GM18499 (cell line): ENCODE measurements around the gene PSME1.

Experiments
- ATAC-seq: cut with Tn5 transposase; IDR thresholded peaks from one replicate; pipeline ENCODE4 v1.9.1; 2021; ENCODE audit warnings: moderate number of reproducible peaks; ENCODE audit not compliant: insufficient read depth, unreplicated experiment

Gene PSME1

DNA sequence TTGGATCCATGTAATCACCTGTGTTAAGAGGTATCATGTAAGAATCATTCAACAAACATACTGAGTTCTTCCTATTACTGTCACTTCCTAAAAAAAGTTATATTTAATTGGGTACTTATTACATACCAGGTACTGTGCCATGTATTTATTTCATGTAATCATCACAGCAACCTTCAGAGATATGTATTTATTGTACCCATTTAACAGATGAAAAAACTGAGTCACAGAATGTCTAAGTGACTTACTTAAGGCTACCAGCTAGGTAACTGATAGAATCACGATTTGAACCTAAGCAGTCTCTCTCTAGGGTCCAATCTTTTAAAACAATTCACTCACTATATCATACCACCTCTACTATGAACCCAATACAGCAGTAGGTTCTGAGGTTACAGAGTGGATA is 8.5 kb downstream of the PSME1 start:
- no peak for ATAC-seq

DNA sequence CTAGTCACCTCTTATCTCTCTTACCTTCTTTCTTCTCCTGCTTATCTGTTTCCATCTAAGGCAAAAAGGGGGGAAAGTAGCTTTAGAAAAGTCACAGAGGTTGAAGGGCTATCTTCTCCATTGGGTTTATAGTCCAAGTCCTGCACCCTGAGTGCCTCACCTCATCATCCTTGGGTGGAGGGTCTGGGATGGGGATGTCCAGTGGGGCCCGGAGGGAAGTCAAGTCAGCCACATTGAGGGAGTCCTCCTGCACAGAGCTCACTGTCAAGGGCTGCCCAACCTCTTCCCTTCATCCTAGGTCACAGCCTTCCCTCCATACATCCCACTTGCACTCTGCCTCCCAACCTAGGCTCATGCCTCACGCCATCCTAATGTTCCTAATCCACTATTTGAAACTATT is 9.2 kb downstream of the PSME1 start:
- ATAC-seq: no peak

DNA sequence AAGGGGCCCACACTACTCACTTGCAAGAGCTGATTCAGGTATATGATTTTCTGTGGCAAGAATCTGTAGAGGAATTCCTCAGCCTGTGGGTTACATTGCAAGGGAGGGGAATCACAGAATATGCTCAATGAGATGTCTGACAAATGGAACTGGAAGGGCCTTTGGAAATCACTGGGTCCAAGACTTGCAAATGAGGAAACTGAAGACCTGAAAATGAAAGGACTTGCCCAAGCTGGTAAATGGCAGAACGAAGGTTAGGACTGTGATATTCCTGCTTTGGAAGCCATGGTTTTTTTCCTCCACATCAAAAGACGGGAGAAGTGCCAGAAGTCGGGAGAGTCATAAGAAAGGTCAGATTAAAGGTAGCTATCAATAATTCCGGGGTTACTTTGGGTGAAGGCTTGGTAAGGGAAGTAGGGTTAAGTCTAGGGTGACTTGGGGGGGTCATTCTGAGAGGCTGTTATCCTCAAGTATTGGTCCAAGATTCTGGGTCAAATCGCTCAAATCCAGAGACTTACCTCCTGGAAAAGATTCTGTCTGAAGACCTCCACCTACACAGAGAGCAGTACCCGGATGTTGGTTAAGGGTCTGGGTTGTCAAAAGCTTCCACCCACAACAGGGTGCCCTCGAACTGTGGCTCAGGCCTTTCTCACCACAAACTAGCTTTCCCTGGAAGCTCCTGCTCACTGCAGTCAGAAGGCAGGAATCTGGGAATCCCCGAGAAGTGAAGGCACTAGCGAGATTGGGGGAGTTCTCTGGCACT is 9.9 kb downstream of the PSME1 start:
- ATAC-seq: no peak

DNA sequence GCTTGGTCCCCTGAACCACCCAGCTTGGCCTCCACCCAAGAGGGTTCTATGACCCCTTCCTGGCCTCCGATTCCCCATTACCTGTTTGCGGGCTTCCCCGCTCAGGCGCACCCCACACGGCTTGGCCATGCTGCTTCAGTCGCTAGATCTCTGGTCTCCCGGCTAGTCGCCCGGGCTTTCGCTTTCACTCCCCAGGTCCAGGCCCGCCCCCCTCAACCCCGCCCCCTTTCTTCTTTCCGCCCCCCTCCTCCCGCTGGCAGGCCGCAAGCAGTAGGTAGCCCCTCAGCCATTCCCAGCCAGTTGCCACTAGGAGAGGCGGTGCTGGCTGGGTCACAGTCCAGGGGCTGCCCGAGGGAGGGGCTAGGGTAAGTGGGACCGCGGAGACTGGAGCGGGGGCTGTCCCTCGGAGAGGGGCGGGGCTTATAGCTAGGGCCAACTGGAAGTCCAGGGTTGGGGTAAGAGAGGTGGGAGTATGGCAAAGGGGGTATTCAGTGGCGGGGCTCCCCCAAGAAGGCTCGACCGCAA is 10.5 kb downstream of the PSME1 start, which contains the start of gene PSME2:
Gene PSME2, minus strand, starts transcription at position 158 of the 525 bp plus-strand sequence. Its CDS starts 29 bp downstream, at position 129.
- ATAC-seq: peak; percentile 47

DNA sequence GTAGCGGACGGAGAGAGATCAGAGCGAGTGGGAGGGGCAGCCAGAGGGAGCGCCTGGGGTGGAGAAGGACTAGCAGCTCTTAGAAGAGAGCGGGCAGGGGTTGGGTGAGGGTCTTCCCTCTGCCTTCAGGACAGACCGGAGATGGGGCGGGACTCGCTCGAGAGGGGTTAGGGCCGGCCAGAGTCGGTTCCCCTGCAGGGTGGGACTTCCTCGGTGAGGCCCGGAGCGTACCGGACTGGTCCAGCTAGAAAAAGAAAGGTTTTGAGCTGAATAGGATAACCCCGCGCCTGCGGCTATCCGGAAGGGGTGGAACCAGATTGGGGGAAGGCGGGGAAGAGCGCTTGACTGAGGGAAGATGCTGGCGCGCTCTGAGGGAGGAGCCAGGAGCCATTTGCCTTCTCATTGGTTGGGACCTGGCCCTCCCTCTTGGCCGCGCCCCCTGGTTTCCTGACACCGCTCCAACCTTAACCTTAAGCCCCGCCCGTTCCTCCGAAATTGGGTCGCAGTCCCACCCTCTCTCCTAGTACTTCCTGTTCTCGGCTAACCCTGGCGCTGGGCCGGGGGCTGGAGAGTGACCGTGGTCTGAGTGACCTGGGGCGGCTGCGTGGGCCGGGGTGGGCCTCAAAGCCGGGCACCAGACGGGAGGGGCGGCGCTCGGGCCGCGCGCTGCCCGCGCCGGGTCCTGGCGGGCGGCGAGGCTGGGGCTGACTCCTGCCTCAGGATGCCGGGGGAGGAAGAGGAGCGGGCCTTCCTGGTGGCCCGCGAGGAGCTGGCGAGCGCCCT is 11.2 kb downstream of the PSME1 start, which contains the start of gene RNF31:
Gene RNF31, plus strand, starts transcription at position 521 of the 783 bp plus-strand sequence. Its CDS starts 201 bp downstream, at position 722.
- peak; percentile 70 for ATAC-seq

DNA sequence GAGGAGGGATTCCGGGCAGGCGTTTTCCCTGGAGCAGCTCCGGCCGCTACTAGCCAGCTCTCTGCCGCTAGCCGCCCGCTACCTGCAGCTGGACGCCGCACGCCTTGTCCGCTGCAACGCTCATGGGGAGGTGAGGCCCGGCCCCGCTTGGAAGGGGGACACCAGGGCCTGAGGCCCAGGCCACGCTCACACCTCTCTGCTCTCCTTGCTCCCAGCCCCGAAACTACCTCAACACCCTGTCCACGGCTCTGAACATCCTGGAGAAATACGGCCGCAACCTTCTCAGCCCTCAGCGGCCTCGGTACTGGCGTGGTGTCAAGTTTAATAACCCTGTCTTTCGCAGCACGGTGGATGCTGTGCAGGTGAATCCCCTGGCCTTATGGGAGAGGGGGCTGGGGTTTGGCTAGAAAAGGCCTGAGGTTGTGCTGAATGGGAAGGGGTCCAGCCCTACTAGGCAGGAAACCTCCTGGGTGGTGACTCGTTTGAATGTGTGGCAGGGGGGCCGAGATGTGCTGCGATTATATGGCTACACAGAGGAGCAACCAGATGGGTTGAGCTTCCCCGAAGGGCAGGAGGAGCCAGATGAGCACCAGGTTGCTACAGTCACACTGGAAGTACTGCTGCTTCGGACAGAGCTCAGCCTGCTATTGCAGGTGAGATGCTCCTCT is 11.9 kb downstream of the PSME1 start:
- no peak for ATAC-seq

DNA sequence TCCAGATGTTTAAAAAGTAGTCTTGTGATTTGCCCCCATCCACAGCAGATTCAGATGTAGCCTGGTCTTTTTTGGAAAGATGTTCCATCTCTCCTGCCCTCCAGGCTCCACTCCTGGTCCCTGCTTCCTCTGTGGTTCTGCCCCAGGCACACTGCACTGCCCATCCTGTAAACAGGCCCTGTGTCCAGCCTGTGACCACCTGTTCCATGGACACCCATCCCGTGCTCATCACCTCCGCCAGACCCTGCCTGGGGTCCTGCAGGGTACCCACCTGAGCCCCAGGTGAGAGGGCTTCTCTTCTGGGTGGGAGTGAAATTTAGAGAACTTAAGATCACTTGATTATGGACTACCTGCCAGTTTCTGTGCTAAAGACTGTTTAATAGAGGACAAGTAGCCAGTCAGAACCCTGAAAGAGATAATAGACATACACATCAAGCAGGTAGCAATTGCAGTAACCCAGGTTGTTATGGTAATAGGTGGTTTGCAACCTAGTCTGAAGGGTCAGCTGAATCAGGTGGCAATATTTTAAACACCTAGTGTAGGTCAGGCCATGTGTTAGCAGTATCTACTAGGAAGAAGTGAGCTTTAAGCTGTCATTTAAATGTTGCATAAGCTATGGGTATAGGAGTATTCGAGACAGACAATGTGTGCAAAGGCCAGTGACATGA is 13.4 kb downstream of the PSME1 start:
- no peak for ATAC-seq

DNA sequence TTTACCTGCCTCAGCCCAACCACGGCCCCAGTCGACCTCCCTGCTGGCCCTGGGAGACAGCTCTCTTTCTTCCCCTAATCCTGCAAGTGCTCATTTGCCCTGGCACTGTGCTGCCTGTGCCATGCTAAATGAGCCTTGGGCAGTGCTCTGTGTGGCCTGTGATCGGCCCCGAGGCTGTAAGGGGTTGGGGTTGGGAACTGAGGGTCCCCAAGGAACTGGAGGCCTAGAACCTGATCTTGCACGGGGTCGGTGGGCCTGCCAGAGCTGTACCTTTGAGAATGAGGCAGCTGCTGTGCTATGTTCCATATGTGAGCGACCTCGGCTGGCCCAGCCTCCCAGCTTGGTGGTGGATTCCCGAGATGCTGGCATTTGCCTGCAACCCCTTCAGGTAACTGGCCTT is 14.1 kb downstream of the PSME1 start:
- no peak for ATAC-seq

DNA sequence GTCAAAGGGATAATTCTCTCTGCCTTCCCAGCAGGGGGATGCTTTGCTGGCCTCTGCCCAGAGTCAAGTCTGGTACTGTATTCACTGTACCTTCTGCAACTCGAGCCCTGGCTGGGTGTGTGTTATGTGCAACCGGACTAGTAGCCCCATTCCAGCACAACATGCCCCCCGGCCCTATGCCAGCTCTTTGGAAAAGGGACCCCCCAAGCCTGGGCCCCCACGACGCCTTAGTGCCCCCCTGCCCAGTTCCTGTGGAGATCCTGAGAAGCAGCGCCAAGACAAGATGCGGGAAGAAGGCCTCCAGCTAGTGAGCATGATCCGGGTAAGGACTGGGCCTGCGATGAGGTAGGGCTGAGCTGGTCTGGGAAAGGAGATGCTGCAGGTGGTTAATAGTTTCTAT is 14.6 kb downstream of the PSME1 start:
- ATAC-seq: no peak

DNA sequence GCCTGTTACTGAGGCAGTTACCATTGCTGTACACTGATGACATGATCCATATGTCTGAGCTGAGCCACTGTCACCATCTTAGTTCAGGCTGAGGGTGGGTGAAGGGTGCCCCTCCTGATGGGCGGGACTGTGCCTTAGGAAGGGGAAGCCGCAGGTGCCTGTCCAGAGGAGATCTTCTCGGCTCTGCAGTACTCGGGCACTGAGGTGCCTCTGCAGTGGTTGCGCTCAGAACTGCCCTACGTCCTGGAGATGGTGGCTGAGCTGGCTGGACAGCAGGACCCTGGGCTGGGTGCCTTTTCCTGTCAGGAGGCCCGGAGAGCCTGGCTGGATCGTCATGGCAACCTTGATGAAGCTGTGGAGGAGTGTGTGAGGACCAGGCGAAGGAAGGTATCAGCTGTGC is 15.0 kb downstream of the PSME1 start:
- no peak for ATAC-seq

DNA sequence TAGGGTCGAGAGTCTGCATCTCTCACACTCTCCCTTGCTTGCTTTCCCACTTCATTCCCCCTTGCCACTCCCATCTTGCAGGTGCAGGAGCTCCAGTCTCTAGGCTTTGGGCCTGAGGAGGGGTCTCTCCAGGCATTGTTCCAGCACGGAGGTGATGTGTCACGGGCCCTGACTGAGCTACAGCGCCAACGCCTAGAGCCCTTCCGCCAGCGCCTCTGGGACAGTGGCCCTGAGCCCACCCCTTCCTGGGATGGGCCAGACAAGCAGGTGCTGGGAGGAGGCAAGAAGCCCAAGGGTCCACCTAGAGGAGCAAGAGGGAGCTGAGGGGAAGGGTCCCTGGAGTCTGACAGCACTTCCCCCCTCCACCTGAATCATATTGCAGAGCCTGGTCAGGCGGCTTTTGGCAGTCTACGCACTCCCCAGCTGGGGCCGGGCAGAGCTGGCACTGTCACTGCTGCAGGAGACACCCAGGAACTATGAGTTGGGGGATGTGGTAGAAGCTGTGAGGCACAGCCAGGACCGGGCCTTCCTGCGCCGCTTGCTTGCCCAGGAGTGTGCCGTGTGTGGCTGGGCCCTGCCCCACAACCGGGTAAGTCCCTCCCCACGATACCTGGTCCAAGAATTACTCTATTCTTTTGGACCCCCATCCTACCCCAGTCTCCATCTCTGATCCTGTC is 15.5 kb downstream of the PSME1 start:
- ATAC-seq: no peak

DNA sequence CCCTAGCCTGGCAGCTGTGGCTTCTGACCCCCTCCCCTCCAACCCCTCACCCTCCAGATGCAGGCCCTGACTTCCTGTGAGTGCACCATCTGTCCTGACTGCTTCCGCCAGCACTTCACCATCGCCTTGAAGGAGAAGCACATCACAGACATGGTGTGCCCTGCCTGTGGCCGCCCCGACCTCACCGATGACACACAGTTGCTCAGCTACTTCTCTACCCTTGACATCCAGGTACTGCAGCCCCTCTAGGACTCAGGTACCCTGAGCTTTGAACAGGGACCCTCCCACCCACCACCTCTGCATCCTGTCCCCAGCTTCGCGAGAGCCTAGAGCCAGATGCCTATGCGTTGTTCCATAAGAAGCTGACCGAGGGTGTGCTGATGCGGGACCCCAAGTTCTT is 19.1 kb downstream of the PSME1 start:
- no peak for ATAC-seq

DNA sequence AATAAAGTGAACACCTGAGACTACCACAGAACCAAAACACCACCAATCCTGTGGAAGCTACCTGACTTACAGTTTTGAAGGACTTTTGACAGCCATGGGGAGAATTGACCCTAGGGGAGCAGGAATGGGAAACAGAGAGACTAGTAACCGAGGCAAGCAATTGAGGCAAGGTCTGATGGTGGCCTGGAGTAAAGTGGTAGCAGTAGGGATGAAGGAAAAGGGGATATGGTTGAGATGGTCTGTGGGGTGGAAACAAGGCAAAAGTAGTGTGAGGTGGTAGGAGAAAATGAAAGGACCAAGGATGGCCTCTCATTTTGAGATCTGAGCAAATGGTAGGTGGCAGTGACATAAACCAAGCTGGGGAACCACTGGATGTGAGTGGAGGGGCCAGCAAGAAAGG is 20.8 kb downstream of the PSME1 start:
- ATAC-seq: no peak

DNA sequence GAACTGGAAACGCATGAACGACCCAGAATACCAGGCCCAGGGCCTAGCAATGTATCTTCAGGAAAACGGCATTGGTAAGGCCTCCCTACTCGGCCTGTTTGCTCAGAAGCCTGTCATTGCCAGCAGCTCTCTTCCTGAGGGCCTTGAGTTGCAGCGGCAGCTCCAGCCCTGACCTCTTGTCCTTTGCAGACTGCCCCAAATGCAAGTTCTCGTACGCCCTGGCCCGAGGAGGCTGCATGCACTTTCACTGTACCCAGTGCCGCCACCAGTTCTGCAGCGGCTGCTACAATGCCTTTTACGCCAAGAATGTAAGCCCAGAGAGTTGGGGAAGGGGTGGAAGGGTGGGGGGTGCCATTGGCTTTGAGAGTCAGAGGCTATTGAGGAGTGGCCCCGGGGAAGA is 21.3 kb downstream of the PSME1 start:
- no peak for ATAC-seq

DNA sequence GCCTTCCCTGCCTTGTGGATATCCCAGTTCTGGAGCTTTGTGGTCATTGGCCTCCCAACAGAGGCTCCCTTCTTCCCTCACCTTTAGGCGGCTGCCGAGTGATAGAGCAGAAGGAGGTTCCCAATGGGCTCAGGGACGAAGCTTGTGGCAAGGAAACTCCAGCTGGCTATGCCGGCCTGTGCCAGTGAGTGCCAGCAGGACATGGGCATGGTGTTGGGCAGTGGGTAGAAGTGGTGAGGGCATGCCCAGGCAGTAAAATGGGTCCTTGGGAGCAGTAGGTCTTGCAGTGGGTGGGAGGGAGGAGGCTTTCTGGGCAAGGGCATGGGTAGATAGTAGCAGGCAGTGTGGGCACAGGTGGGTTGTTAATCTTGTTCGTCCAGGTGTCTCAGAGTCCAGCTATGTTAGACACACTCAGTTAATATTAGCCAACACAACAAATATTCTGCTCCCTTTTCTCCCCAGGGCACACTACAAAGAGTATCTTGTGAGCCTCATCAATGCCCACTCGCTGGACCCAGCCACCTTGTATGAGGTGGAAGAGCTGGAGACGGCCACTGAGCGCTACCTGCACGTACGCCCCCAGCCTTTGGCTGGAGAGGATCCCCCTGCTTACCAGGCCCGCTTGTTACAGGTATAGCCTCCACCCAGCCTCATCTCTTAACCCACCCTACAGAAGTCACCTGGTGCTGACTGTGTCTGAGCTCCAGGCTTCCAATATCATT is 23.9 kb downstream of the PSME1 start:
- no peak for ATAC-seq

DNA sequence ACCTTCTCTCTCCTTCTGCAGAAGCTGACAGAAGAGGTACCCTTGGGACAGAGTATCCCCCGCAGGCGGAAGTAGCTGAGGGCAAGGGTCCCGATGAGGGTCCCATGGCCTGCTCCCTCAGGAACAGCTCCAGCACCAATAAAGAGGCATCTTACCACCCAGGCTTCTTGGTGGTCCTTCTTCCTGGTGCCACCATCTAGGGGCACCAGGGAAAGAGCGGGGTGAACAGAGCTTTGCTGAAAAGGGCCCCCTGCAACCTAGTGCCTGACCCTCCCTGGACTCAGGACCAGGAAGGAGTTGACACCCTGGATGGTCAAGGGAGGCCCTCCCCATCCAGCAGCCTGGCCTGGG is 24.5 kb downstream of the PSME1 start:
- ATAC-seq: no peak

DNA sequence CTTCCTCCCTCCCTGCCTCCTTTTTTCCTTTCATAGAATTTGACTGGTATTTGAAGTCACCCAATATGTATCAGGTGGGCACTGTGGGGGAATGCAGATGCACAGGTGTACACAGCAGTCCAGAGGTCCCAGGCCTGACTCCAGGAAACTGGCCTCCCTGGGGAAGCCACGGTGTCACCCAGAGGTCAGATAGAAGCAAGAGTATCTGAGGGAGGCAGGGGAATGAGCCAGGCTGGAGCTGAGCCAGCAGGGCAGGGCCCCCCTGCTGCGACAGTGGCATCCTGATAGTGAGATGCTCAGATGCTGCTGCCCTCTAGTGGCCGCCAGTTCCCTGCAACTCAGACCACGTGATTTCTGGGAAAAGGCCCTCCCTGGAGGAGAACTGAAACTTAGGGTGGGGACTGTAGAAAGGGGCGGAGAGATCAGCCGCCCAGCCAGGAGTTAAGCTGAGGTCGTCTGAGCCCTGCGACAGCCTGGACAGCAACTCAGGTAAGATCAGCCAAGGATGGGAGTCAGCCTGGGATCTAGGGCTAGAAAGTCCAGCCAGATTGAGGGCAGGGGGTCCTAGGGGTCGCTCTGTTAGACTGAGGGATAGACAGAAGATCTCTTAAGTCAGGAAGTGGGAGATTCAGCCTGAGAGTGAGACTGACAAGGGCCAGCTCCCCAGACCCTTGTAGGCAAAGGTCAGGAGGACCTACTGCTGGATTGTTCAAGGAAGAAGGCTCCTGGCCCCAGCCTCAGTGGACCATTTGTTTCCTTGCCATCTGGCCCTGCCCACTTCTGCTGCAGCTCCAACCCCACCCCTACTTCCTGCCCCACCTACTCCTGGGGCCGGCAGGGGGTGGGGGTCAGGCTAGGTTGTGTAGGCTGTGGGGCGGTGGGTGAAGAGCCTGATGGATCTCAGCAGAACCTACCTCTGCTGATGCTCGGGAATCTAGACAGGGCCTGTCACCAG is 25.1 kb downstream of the PSME1 start, which contains the start of gene IRF9:
Gene IRF9, plus strand, starts transcription at position 416 of the 955 bp plus-strand sequence. CDS start 880 bp downstream, outside the sequence.
- peak; percentile 67 for ATAC-seq

DNA sequence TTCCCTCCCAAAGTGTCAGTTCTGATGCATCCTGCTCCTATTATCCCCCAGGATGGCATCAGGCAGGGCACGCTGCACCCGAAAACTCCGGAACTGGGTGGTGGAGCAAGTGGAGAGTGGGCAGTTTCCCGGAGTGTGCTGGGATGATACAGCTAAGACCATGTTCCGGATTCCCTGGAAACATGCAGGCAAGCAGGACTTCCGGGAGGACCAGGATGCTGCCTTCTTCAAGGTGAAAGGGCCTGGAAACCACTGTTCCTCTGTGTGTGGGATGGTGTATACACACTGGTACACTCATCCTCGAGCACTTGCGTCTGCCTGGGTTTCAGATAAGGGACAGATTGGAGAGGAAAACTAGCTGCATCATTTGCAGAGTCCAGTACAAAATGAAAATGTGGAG is 26.1 kb downstream of the PSME1 start:
- no peak for ATAC-seq
